Testis (tissue), 2 donors: Measurements from ENCODE around the gene SLC26A9.

ENCODE experiments used
- POLR2A ChIP-seq: fragments of 450-650 bp; IDR thresholded peaks from one replicate; pipeline ENCODE4 v1.6.1; 2017; ENCODE audit warnings: antibody characterized with exemption, mild to moderate bottlenecking, moderate library complexity
- TF ChIP-seq, protein P1 (sequence below), 3 experiments: fragments of 450-650 bp in 2 of 3; fragments of 200-600 bp in 1 of 3; sonication (generic) in 1 of 3; IDR thresholded peaks; one replicate each; pipeline ENCODE4 v1.5.1; 2016 to 2019; ENCODE audit warnings: antibody characterized with exemption in 3 of 3, mild to moderate bottlenecking in 2 of 3, moderate library complexity in 1 of 3

DNA sequence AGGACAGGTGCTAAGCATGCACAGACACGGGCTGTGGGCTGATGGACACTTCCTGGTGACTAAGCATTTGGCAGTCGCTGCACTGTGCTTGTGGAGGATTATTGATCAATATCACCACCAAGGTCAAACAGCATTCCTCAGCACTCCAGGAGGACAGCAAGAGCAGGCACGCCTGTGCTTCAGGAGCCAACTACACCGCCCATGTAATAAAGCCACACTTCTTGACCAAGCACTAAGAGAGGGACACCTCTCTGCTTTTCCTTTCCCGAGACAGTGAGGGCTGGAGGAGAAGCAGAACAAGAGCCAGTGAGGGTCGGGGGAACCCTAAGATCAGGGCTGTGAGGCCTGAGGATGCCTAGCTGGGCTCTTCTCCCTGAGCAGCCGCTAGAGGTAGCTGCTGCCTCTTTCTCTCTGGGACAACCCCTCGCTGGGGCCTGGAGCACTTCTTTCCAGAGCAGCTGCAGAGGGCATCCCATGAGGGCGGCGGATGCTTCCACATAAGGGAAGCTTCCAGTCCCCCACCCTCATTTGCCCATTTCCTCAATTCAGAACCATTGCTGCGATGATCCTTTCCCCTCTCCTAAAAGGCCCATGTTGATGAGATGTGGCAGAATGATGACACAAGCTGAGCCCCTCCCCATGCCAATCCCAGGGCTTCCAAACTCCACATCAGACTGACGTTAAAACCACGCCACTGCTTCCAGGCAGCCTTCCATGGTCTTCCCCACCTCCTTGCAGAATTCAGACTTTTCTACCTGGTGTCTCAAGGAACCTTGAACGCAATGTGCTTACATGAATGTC, 40.9 kb upstream of the SLC26A9 start:
- TF ChIP-seq, protein P1, sequence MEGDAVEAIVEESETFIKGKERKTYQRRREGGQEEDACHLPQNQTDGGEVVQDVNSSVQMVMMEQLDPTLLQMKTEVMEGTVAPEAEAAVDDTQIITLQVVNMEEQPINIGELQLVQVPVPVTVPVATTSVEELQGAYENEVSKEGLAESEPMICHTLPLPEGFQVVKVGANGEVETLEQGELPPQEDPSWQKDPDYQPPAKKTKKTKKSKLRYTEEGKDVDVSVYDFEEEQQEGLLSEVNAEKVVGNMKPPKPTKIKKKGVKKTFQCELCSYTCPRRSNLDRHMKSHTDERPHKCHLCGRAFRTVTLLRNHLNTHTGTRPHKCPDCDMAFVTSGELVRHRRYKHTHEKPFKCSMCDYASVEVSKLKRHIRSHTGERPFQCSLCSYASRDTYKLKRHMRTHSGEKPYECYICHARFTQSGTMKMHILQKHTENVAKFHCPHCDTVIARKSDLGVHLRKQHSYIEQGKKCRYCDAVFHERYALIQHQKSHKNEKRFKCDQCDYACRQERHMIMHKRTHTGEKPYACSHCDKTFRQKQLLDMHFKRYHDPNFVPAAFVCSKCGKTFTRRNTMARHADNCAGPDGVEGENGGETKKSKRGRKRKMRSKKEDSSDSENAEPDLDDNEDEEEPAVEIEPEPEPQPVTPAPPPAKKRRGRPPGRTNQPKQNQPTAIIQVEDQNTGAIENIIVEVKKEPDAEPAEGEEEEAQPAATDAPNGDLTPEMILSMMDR (IDR thresholded peaks at IDR 0.05) = peak; percentile 45 to 53 (median 50)
- TF ChIP-seq POLR2A = no peak
